Fibroblast of mammary gland (primary cell): ENCODE measurements around the gene NELL2.

ENCODE experiments used
- DNase-seq: peaks from one replicate; pipeline ENCODE4 v3.0.0-alpha.2; 2010; ENCODE audit warnings: low read depth
- H3K4me3 ChIP-seq: 2 replicates; pipeline ENCODE4 v1.5.1; 2011; ENCODE audit warnings: low read depth, mild to moderate bottlenecking, low read length, moderate library complexity; ENCODE audit not compliant: control insufficient read depth
- TF ChIP-seq, protein P1 (sequence below): conservative IDR thresholded peaks from 2 replicates; pipeline ENCODE4 v1.5.1; 2011; ENCODE audit warnings: low read depth, low read length, inconsistent platforms; ENCODE audit not compliant: control insufficient read depth, insufficient read depth

The NELL2 gene

DNA sequence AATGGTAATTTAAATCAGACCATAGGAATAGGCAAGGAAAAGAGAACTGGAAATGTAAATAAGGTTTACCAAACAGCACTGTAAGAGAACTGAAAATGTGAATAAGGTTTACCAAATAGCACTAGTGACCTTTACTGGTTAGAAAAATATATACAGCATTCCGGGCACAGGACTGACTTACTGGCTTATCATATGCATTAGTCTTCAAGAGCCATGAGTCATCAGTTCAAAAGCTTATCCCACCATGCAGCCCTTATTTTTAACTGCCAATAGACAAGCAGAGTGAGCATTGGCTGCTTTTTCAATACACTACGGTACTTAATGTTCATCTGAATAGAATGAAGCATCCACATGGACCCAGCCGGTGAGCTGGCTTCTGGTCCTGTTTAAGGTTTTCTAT lies 13.0 kb upstream of the NELL2 start:
- no peak for DNase-seq
- TF ChIP-seq, protein P1, sequence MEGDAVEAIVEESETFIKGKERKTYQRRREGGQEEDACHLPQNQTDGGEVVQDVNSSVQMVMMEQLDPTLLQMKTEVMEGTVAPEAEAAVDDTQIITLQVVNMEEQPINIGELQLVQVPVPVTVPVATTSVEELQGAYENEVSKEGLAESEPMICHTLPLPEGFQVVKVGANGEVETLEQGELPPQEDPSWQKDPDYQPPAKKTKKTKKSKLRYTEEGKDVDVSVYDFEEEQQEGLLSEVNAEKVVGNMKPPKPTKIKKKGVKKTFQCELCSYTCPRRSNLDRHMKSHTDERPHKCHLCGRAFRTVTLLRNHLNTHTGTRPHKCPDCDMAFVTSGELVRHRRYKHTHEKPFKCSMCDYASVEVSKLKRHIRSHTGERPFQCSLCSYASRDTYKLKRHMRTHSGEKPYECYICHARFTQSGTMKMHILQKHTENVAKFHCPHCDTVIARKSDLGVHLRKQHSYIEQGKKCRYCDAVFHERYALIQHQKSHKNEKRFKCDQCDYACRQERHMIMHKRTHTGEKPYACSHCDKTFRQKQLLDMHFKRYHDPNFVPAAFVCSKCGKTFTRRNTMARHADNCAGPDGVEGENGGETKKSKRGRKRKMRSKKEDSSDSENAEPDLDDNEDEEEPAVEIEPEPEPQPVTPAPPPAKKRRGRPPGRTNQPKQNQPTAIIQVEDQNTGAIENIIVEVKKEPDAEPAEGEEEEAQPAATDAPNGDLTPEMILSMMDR: no peak
- no peak overlapping the region for H3K4me3 ChIP-seq

DNA sequence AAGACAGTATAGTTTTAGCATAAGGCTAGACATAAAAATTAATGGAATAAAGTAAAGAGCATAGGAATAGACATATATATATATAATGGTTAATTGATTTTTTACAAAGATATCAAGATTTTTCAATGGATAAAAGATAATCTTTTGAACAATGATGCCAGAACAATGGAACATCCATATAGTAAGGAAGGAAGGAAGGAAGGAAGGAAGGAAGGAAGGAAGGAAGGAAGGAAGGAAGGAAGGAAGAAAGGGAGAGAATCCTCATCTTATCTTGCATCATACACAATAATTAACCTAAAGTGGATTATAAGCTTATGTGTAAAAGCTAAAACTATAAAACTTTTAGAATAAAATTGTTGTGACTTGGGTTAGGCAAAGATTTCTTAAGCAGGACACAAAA lies 9.8 kb upstream of the NELL2 start:
- TF ChIP-seq, protein P1: no peak
- H3K4me3 ChIP-seq: no peak overlapping the region
- DNase-seq: no peak

DNA sequence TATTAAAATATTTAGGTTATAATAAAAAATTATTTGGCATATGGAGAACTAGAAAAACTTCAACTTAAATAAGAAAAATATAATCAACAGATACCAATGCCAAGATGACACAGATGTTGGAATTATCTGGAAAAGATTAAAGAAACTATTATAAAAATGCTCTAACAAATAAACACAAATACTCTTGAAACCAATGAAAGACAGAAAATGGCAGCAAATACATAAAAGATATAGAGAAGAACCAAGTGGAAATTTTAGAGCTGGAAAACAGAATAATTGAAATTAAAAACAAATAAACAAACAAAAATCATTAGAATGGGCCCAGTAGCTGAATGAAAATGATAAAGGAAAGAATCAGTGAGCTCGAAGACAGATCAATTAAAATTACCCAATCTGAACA lies 5.1 kb upstream of the NELL2 start:
- H3K4me3 ChIP-seq: no peak overlapping the region
- DNase-seq: no peak
- TF ChIP-seq, protein P1: no peak

DNA sequence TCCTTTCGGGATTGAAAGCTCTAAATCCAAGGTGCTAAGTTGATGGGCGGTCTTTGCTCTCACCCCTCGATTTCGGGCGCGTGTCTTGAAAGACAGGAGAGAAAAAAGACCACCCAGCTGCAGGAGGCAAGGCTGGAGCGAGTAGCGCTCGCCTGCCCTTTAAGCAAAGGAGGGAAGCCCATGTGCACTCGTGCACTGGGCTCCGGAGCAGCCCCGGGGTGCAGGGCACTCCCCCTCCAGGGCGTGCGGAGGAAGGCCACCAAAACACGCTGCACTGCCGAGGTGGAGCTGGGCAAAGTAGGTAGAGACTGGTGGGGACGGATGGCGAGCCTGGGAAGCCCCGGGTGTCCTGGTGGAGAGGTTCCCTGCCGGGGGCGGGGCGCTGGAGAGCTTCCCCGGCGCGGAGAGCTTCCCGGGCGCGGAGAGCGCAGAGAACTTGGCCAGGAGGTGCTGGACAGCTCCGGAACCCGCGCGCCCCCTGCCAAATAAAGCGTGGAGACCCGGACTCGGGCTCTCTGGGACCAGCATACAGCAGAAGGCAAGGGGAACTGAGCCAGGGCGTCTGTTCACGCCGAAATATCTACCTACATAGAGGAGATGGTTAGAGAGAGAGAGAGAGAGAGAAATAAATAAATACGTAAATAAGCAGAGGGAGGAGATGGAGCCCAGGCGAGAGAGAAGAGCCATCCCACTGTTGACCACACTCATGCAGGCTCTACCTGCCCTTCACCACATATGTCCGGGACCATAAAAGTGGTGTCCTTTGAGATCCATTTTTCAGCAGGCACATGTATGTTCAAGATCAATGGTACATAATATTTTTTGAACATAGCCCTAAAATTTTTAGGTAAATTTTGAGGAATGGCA lies 662 bp upstream of the NELL2 start:
- TF ChIP-seq, protein P1: no peak
- peak overlapping the region; percentile 34 for H3K4me3 ChIP-seq
- peak; percentile 12 for DNase-seq

DNA sequence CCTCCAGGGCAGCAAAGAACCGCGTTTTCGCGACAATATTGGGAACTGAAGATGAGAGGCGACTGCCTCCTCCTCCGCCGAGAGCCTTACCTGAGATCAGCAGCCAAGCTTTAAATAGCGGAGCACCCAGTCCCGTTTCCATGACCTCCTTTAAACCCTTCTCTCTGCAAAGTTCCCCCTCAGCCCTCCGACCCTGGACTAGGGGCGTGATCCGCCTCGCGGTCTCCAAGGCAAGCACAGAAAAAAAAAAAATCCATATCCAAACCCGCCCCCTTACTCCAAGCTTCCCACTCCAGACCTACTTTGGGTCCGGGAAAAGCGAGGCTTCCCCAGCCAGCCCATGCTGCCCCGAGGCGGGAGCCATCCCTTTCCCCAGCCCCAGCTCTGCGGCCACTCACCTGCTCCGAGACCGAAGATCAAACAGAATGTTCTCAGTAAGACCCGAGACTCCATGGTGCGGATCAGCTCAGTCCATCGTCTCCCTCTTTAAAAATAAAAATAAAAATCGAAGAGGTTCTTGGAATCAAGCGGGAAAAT lies 630 bp downstream of the NELL2 start:
- DNase-seq: no peak
- TF ChIP-seq, protein P1: no peak

DNA sequence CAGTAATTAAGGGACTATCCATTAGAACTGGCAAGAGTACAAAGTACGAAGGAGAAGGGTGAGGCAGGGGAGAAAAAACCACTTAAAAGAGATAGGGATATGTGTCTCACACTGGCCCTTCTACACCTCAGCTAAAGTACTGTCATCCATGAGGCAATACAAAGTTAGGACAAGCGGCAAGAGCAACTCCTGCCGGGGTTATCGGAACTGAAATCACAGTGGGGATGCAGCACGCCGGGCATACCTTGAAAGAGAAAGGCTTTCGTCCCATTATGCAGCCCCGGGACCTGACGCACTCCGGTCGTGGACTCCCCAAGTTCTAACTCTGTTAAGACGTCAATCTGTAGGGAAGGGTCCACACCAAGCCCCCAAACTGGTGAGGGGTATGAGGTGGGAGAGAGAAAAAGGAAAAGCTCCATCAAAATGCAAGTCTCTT lies 1.1 kb downstream of the NELL2 start:
- no peak for DNase-seq
- no peak overlapping the region for H3K4me3 ChIP-seq
- TF ChIP-seq, protein P1: no peak

More for the DNA sequence above, 630 bp downstream of the NELL2 start:
- H3K4me3 ChIP-seq: peak overlapping the region; percentile 14
